HepG2 (cell line): Measurements from ENCODE around the gene INSR. TPM values are rescaled to one million over a fixed set of nuclear protein-coding genes. Genes with fewer than 3 reads are reported as not detected.
A peak's percentile ranks its signal among the peaks of the same experiment; 100 is the strongest.

Experiments
- ADNP ChIP-seq: sonication (generic); formaldehyde crosslinking; IDR thresholded peaks from 2 replicates; pipeline ENCODE4 v1.4.0; 2020; ENCODE audit warnings: missing genetic modification reagents
- BCLAF1 ChIP-seq: fragments of 450-650 bp; IDR thresholded peaks from 2 replicates; pipeline ENCODE4 v1.6.1; 2017; ENCODE audit warnings: mild to moderate bottlenecking
- GPBP1L1 ChIP-seq: sonication (generic); formaldehyde crosslinking; IDR thresholded peaks from 2 replicates; pipeline ENCODE4 v1.5.0; 2020; ENCODE audit warnings: mild to moderate bottlenecking, missing genetic modification reagents
- HNF4A ChIP-seq: sonication (generic); formaldehyde crosslinking; IDR thresholded peaks from 2 replicates; pipeline ENCODE4 v1.4.0; 2020; ENCODE audit warnings: missing genetic modification reagents
- KDM6A ChIP-seq: IDR thresholded peaks from 2 replicates; pipeline ENCODE4 v1.6.1; 2016; ENCODE audit warnings: low read depth
- MIER2 ChIP-seq: IDR thresholded peaks from 2 replicates; pipeline ENCODE4 v1.6.1; 2016; ENCODE audit warnings: missing biosample characterization, missing genetic modification reagents
- MLXIP ChIP-seq: sonication (generic); formaldehyde crosslinking; IDR thresholded peaks from 2 replicates; pipeline ENCODE4 v1.9.0; 2021; ENCODE audit warnings: missing genetic modification reagents, borderline replicate concordance
- NFYB ChIP-seq: sonication (generic); formaldehyde crosslinking; IDR thresholded peaks from 2 replicates; pipeline ENCODE4 v1.4.0; 2020; ENCODE audit warnings: missing genetic modification reagents
- NR2F1 ChIP-seq, 2 experiments: fragments of 450-650 bp in 1 of 2; formaldehyde crosslinking in 1 of 2; IDR thresholded peaks; 2 replicates each; pipeline versions ENCODE4 v1.5.0 to v1.6.1; 2016 to 2020; ENCODE audit warnings: mild to moderate bottlenecking in 1 of 2, missing compliant biosample characterization in 1 of 2, missing genetic modification reagents in 1 of 2, moderate library complexity in 1 of 2
- ONECUT2 ChIP-seq: sonication (generic); formaldehyde crosslinking; IDR thresholded peaks from 2 replicates; pipeline ENCODE4 v1.4.0; 2020; ENCODE audit warnings: missing genetic modification reagents
- SNAPC2 ChIP-seq: sonication (generic); formaldehyde crosslinking; IDR thresholded peaks from 2 replicates; pipeline ENCODE4 v1.8.1; 2022; ENCODE audit warnings: mild to moderate bottlenecking, missing genetic modification reagents
- SOX6 ChIP-seq, 2 experiments: fragments of 450-650 bp in 1 of 2; sonication (generic) in 1 of 2; formaldehyde crosslinking in 1 of 2; IDR thresholded peaks; 2 replicates each; pipeline versions ENCODE4 v1.4.0 to v1.6.1; 2017 to 2020; ENCODE audit warnings: antibody characterized with exemption in 1 of 2, mild to moderate bottlenecking in 1 of 2, missing genetic modification reagents in 1 of 2
- TCF7L2 ChIP-seq: IDR thresholded peaks from 2 replicates; pipeline ENCODE4 v1.6.1; 2011; ENCODE audit warnings: mild to moderate bottlenecking, low read depth, low read length, moderate library complexity
- ZBTB43 ChIP-seq: sonication (generic); formaldehyde crosslinking; conservative IDR thresholded peaks from 2 replicates; pipeline ENCODE4 v1.4.0; 2020; ENCODE audit warnings: missing genetic modification reagents
- ZBTB8A ChIP-seq: sonication (generic); formaldehyde crosslinking; IDR thresholded peaks from 2 replicates; pipeline ENCODE4 v1.4.0; 2020; ENCODE audit warnings: mild to moderate bottlenecking, low read depth, missing genetic modification reagents, borderline replicate concordance
- ZFX ChIP-seq: sonication (generic); formaldehyde crosslinking; IDR thresholded peaks from 2 replicates; pipeline ENCODE4 v1.4.0; 2020; ENCODE audit warnings: mild to moderate bottlenecking, low read depth, missing genetic modification reagents, moderate library complexity
- ZNF510 ChIP-seq: sonication (generic); formaldehyde crosslinking; IDR thresholded peaks from 2 replicates; pipeline ENCODE4 v1.4.0; 2020; ENCODE audit warnings: low read depth, mild to moderate bottlenecking, missing genetic modification reagents
- ZNF563 ChIP-seq: sonication (generic); formaldehyde crosslinking; IDR thresholded peaks from 2 replicates; pipeline ENCODE4 v1.8.0; 2022; ENCODE audit warnings: mild to moderate bottlenecking, moderate library complexity, missing genetic modification reagents
- ZNF564 ChIP-seq: sonication (generic); formaldehyde crosslinking; IDR thresholded peaks from 2 replicates; pipeline ENCODE4 v1.8.1; 2023; ENCODE audit warnings: mild to moderate bottlenecking, missing genetic modification reagents
- ZNF713 ChIP-seq: sonication (generic); formaldehyde crosslinking; IDR thresholded peaks from 2 replicates; pipeline ENCODE4 v1.4.0; 2020; ENCODE audit warnings: mild to moderate bottlenecking, missing genetic modification reagents
- ZNF772 ChIP-seq: sonication (generic); formaldehyde crosslinking; IDR thresholded peaks from 2 replicates; pipeline ENCODE4 v1.5.0; 2020; ENCODE audit warnings: mild to moderate bottlenecking, missing genetic modification reagents
- polyA plus RNA-seq, 8 experiments: library from polyadenylated mRNA; depleted of rRNA in 3 of 8; stranded (reverse) in 7 of 8; unstranded in 1 of 8; fragments of >200 nt; fragmentation: Illumina TruSeq in 4 of 8; extraction: Trizol in 4 of 8; gene quantifications; 2 replicates each; pipeline versions ENCODE4 v1.2.1 to v1.2.3, GENCODE V29; 2011 to 2016; ENCODE audit warnings: low read depth in 4 of 8, missing spikeins in 1 of 8, mixed read lengths in 1 of 8; ENCODE audit not compliant: insufficient read depth in 1 of 8
- total RNA-seq, 5 experiments: library from RNA; depleted of rRNA; stranded (reverse); fragments of >200 nt; fragmentation: Illumina TruSeq; extraction: Trizol; gene quantifications; 2 replicates each; pipeline ENCODE4 v1.2.3, GENCODE V29; 2016; ENCODE audit warnings: low read depth in 1 of 5

INSR gene
- total and polyA plus RNA-seq, 2 of the 13 experiments (the other 11 are each of a cell fraction or from before 2014, with no cell fraction given), result 24.2 to 29.8 TPM

GRCh38 chr19:7188698-7189629, 105.2 kb downstream of the INSR start (continued):
- TF ChIP-seq ZBTB8A (CRISPR knock-in tag), result no peak
- no peak for TF ChIP-seq SOX6 (IDR thresholded peaks at IDR 0.05)
- peak; percentile 79 for TF ChIP-seq SOX6 (CRISPR knock-in tag; IDR thresholded peaks at IDR 0.05)
- 0 out of 2 replicates have a peak, but pooled peaks have one; percentile 14 for TF ChIP-seq ZBTB43 (CRISPR knock-in tag)
- no peak for TF ChIP-seq NFYB (CRISPR knock-in tag)
- no peak for TF ChIP-seq MIER2 (CRISPR knock-in tag)
- TF ChIP-seq ZNF772 (CRISPR knock-in tag), result no peak
- no peak for TF ChIP-seq NR2F1 (CRISPR knock-in tag; IDR thresholded peaks at IDR 0.05)
- no peak for TF ChIP-seq ZNF563
- TF ChIP-seq GPBP1L1 (CRISPR knock-in tag), result no peak
- no peak for TF ChIP-seq ZNF564 (CRISPR knock-in tag)
- TF ChIP-seq MLXIP, result no peak
- no peak for TF ChIP-seq TCF7L2
- TF ChIP-seq SNAPC2 (CRISPR knock-in tag), result no peak
- TF ChIP-seq ONECUT2 (CRISPR knock-in tag), result no peak
- no peak for TF ChIP-seq HNF4A (CRISPR knock-in tag)
- TF ChIP-seq KDM6A (CRISPR knock-in tag), result no peak
- no peak for TF ChIP-seq ZNF510 (CRISPR knock-in tag)
- TF ChIP-seq ZNF713, result no peak
- no peak for TF ChIP-seq ADNP
- no peak for TF ChIP-seq BCLAF1
- TF ChIP-seq ZFX (CRISPR knock-in tag), result no peak
